ENCODE data around the gene GRAMD1A.

GRAMD1A gene

GRCh38 chr19:35034005-35034502 is 33.9 kb downstream of the GRAMD1A start:
- no peak overlapping the region for H3K4ac ChIP-seq (ENCODE audit: low read length)
- no peak overlapping the region for H4K8ac ChIP-seq (ENCODE audit: low read depth, low read length)
- H2BK15ac ChIP-seq (ENCODE audit: low read length) = no peak overlapping the region
- no peak for DNase-seq (ENCODE audit: low spot score)
- peak overlapping the region; percentile 75 for H2BK5ac ChIP-seq (ENCODE audit: low read length)
- peaks cover 0 to 4% of the 10 kb centered on the region in 2 donors for H3K36me3 ChIP-seq (replicated peaks in 1 of 2; ENCODE audit: control insufficient read depth in 2 of 2, insufficient read depth in 2 of 2, low read length in 2 of 2)
- H3K4me3 ChIP-seq (ENCODE audit: low read length in 2 of 2) = no peak overlapping the region
- no peak overlapping the region for H2AK5ac ChIP-seq (ENCODE audit: low read depth, low read length)
- no peak overlapping the region for H3K23ac ChIP-seq (ENCODE audit: low read depth, low read length, poor library complexity)
- H3K18ac ChIP-seq (ENCODE audit: low read length) = no peak overlapping the region
- no peak overlapping the region for H3K14ac ChIP-seq (ENCODE audit: low read length)
- H3K79me1 ChIP-seq (ENCODE audit: low read depth, low read length) = peaks cover 2% of the 10 kb centered on the region
- H2BK12ac ChIP-seq (ENCODE audit: low read length) = no peak overlapping the region
- no peak overlapping the region for H2BK120ac ChIP-seq (ENCODE audit: low read depth, low read length)
- no peak overlapping the region for H2AFZ ChIP-seq (ENCODE audit: low read length)
- peaks cover 2 to 7% of the 10 kb centered on the region in 2 donors for H3K4me1 ChIP-seq (ENCODE audit: control insufficient read depth in 2 of 2, insufficient read depth in 1 of 2, low read depth in 1 of 2, low read length in 2 of 2)
- no peak overlapping the region for H3K27ac ChIP-seq (replicated peaks; ENCODE audit: low read length)
- peaks cover 0 to 15% (median 14%) of the 10 kb centered on the region in 3 experiments for H3K27me3 ChIP-seq (ENCODE audit: control insufficient read depth in 3 of 3, insufficient read depth in 3 of 3, low read depth in 1 of 3, low read length in 3 of 3)
- no CpG with 5 or more reads among the region's 17 CpGs for WGBS, 2 donors (ENCODE audit: extremely low coverage in 2 of 2, insufficient read length in 2 of 2, insufficient replicate concordance in 1 of 2)
- no peak overlapping the region for H3K4me2 ChIP-seq (ENCODE audit: insufficient read depth, low read length, poor library complexity, severe bottlenecking)
- H3K9ac ChIP-seq (ENCODE audit: low read depth, low read length, poor library complexity) = no peak overlapping the region
- H3K9me3 ChIP-seq (replicated peaks in 1 of 2; ENCODE audit: control insufficient read depth in 2 of 2, insufficient read depth in 1 of 2, low read depth in 1 of 2, low read length in 2 of 2) = no peaks in the 10 kb centered on the region
- H4K91ac ChIP-seq (ENCODE audit: low read depth, low read length, poor library complexity) = no peak overlapping the region

- Histone ChIP-seq H3K4me2 (ENCODE audit: insufficient read depth, low read length, poor library complexity, severe bottlenecking) (no peak overlapping the region), H3K27me3 (ENCODE audit: control insufficient read depth in 3 of 3, insufficient read depth in 3 of 3, low read depth in 1 of 3, low read length in 3 of 3) (peaks cover 0 to 16% (median 15%) of the 10 kb centered on the region in 3 experiments), H3K79me1 (ENCODE audit: low read depth, low read length) (peaks cover 2% of the 10 kb centered on the region), H3K23ac (ENCODE audit: low read depth, low read length, poor library complexity) (no peak overlapping the region), H3K4me3 (ENCODE audit: low read length in 2 of 2) (no peak overlapping the region), H3K4me1 (ENCODE audit: control insufficient read depth in 2 of 2, insufficient read depth in 1 of 2, low read depth in 1 of 2, low read length in 2 of 2) (peaks cover 2 to 5% of the 10 kb centered on the region in 2 donors), H2BK12ac (ENCODE audit: low read length) (peak overlapping the region; percentile 73), H4K8ac (ENCODE audit: low read depth, low read length) (no peak overlapping the region), H3K9me3 (replicated peaks in 1 of 2; ENCODE audit: control insufficient read depth in 2 of 2, insufficient read depth in 1 of 2, low read depth in 1 of 2, low read length in 2 of 2) (no peaks in the 10 kb centered on the region), H3K14ac (ENCODE audit: low read length) (no peak overlapping the region), H4K91ac (ENCODE audit: low read depth, low read length, poor library complexity) (no peak overlapping the region), H2AK5ac (ENCODE audit: low read depth, low read length) (no peak overlapping the region), H2BK120ac (ENCODE audit: low read depth, low read length) (no peak overlapping the region), H2AFZ (ENCODE audit: low read length) (no peak overlapping the region), H3K27ac (replicated peaks; ENCODE audit: low read length) (no peak overlapping the region), H3K9ac (ENCODE audit: low read depth, low read length, poor library complexity) (no peak overlapping the region), H2BK5ac (ENCODE audit: low read length) (no peak overlapping the region), H2BK15ac (ENCODE audit: low read length) (no peak overlapping the region), H3K4ac (ENCODE audit: low read length) (no peak overlapping the region), H3K36me3 (replicated peaks in 1 of 2; ENCODE audit: control insufficient read depth in 2 of 2, insufficient read depth in 2 of 2, low read length in 2 of 2) (peaks cover 0 to 4% of the 10 kb centered on the region in 2 donors), H3K18ac (ENCODE audit: low read length) (no peak overlapping the region)
- no CpG with 5 or more reads among the region's 17 CpGs for WGBS, 2 donors (ENCODE audit: extremely low coverage in 2 of 2, insufficient read length in 2 of 2, insufficient replicate concordance in 1 of 2)
- no peak for DNase-seq (ENCODE audit: low spot score)
Observed at GRCh38 chr19:35034588-35035382, 34.7 kb downstream of the GRAMD1A start.

GRCh38 chr19:35037716-35038622 is 37.8 kb downstream of the GRAMD1A start:
- no peak for DNase-seq (ENCODE audit: low spot score)

More at GRCh38 chr19:35037716-35038622, 37.8 kb downstream of the GRAMD1A start:
- Histone ChIP-seq H2BK12ac (ENCODE audit: low read length) (no peak overlapping the region), H3K36me3 (replicated peaks in 1 of 2; ENCODE audit: control insufficient read depth in 2 of 2, insufficient read depth in 2 of 2, low read length in 2 of 2) (peaks cover 0 to 3% of the 10 kb centered on the region in 2 donors), H3K9me3 (replicated peaks in 1 of 2; ENCODE audit: control insufficient read depth in 2 of 2, insufficient read depth in 1 of 2, low read depth in 1 of 2, low read length in 2 of 2) (no peaks in the 10 kb centered on the region), H3K23ac (ENCODE audit: low read depth, low read length, poor library complexity) (no peak overlapping the region), H4K91ac (ENCODE audit: low read depth, low read length, poor library complexity) (no peak overlapping the region), H3K4me3 (ENCODE audit: low read length in 2 of 2) (no peak overlapping the region), H4K8ac (ENCODE audit: low read depth, low read length) (no peak overlapping the region), H2BK15ac (ENCODE audit: low read length) (no peak overlapping the region), H3K4me2 (ENCODE audit: insufficient read depth, low read length, poor library complexity, severe bottlenecking) (no peak overlapping the region), H3K27me3 (ENCODE audit: control insufficient read depth in 3 of 3, insufficient read depth in 3 of 3, low read depth in 1 of 3, low read length in 3 of 3) (peaks cover 0 to 10% (median 0%) of the 10 kb centered on the region in 3 experiments), H2BK5ac (ENCODE audit: low read length) (no peak overlapping the region), H2BK120ac (ENCODE audit: low read depth, low read length) (no peak overlapping the region), H3K14ac (ENCODE audit: low read length) (no peak overlapping the region), H2AK5ac (ENCODE audit: low read depth, low read length) (no peak overlapping the region), H3K9ac (ENCODE audit: low read depth, low read length, poor library complexity) (no peak overlapping the region), H3K4me1 (ENCODE audit: control insufficient read depth in 2 of 2, insufficient read depth in 1 of 2, low read depth in 1 of 2, low read length in 2 of 2) (peaks cover 14 to 17% of the 10 kb centered on the region in 2 donors), H2AFZ (ENCODE audit: low read length) (no peak overlapping the region), H3K79me1 (ENCODE audit: low read depth, low read length) (peaks cover 2% of the 10 kb centered on the region), H3K18ac (ENCODE audit: low read length) (no peak overlapping the region), H3K27ac (replicated peaks; ENCODE audit: low read length) (no peak overlapping the region), H3K4ac (ENCODE audit: low read length) (no peak overlapping the region)
- no CpG with 5 or more reads among the region's 13 CpGs for WGBS, 2 donors (ENCODE audit: extremely low coverage in 2 of 2, insufficient read length in 2 of 2, insufficient replicate concordance in 1 of 2)

Data from neuronal stem cell (in vitro differentiated cells).